OCI-LY3 (cell line): ENCODE data around the gene TECR.

Source experiments
- CTCF ChIP-seq: fragments of 200-600, 300-600 bp; sonication (generic); IDR thresholded peaks from 2 replicates; pipeline ENCODE4 v1.5.1; 2014; ENCODE audit warnings: antibody characterized with exemption, low read length, low read depth
- EZH2phosphoT487 ChIP-seq: fragments of 200-600 bp; shearing (Covaris generic); IDR thresholded peaks from 2 replicates; pipeline ENCODE4 v1.6.1; 2018; ENCODE audit warnings: antibody characterized with exemption, mixed run types, low read depth

- TF ChIP-seq CTCF (no peak), EZH2phosphoT487 (no peak)
These were observed 13.4 kb downstream of the TECR start for GRCh38 chr19:14542711-14543328.
